Choroid plexus epithelial cell (primary cell): ENCODE results near the gene SH3GLB1.

ENCODE experiments used
- DNase-seq: peaks from one replicate; pipeline ENCODE4 v3.0.0-alpha.2; 2010; ENCODE audit warnings: low read depth
- H3K4me3 ChIP-seq: 2 replicates; pipeline ENCODE4 v1.5.1; 2011; ENCODE audit warnings: low read depth, mild to moderate bottlenecking, control low read depth, low read length, moderate library complexity
- CTCF ChIP-seq: conservative IDR thresholded peaks from 2 replicates; pipeline ENCODE4 v1.5.1; 2011; ENCODE audit warnings: low read depth, mild to moderate bottlenecking, control low read depth, inconsistent platforms, low read length, moderate library complexity

The SH3GLB1 gene

GRCh38 chr1:86782482-86782881 is 78.1 kb downstream of the SH3GLB1 start:
- DNase-seq, result no peak
- TF ChIP-seq CTCF, result no peak
- no peak overlapping the region for H3K4me3 ChIP-seq

GRCh38 chr1:86787621-86788020 is 83.2 kb downstream of the SH3GLB1 start:
- H3K4me3 ChIP-seq, result no peak overlapping the region
- DNase-seq, result no peak
- TF ChIP-seq CTCF, result no peak

- DNase-seq, result peak; percentile 84
- H3K4me3 ChIP-seq, result no peak overlapping the region
- TF ChIP-seq CTCF, result no peak
Measured at GRCh38 chr1:86788300-86789206, 84.2 kb downstream of the SH3GLB1 start.

GRCh38 chr1:86795316-86795715 is 90.9 kb downstream of the SH3GLB1 start:
- no peak overlapping the region for H3K4me3 ChIP-seq
- DNase-seq, result no peak
- no peak for TF ChIP-seq CTCF
